H1 (cell line): Measurements from ENCODE around the gene TP73. TPM values are rescaled to one million over a fixed set of nuclear protein-coding genes. Genes with fewer than 3 reads are reported as not detected.

Source experiments
- BCL11A ChIP-seq, 2 experiments: IDR thresholded peaks; one replicate each; pipeline ENCODE4 v1.6.1; 2011; ENCODE audit warnings: low read depth in 2 of 2, low read length in 2 of 2, mild to moderate bottlenecking in 2 of 2
- CEBPB ChIP-seq: IDR thresholded peaks from 2 replicates; pipeline ENCODE4 v1.6.1; 2012; ENCODE audit warnings: low read depth, low read length
- KDM1A ChIP-seq: fragments of 200-600, 300-600 bp; sonication (generic); IDR thresholded peaks from 2 replicates; pipeline ENCODE4 v1.7.1; 2016; ENCODE audit warnings: mild to moderate bottlenecking, low read length, borderline replicate concordance
- MAX ChIP-seq: IDR thresholded peaks from 2 replicates; pipeline ENCODE4 v1.6.1; 2012; ENCODE audit warnings: inconsistent platforms
- SP1 ChIP-seq: IDR thresholded peaks from 2 replicates; pipeline ENCODE4 v1.6.1; 2011; ENCODE audit warnings: low read depth, low read length
- TCF12 ChIP-seq: IDR thresholded peaks from 2 replicates; pipeline ENCODE4 v1.6.1; 2011; ENCODE audit warnings: low read depth, mild to moderate bottlenecking, low read length
- polyA plus RNA-seq, 7 experiments: library from polyadenylated mRNA; depleted of rRNA in 3 of 7; stranded (reverse) in 5 of 7; unstranded in 2 of 7; fragments of >200 nt in 5 of 7; fragments of 200-250 nt in 2 of 7; gene quantifications; 1 replicate in 5 of 7; 2 replicates in 1 of 7; 4 replicates in 1 of 7; pipeline versions ENCODE4 v1.2.1 to v1.2.3, GENCODE V29; 2011 to 2013; ENCODE audit warnings: missing spikeins in 2 of 7, mixed read lengths in 2 of 7
- total RNA-seq: library from RNA; stranded (reverse); fragmentation: NEBNext Ultra II Directional; extraction: Animal tissue kit (Norgen Biotek cat#: 25700); gene quantifications from 2 replicates; pipeline ENCODE4 v1.2.1, GENCODE V29; 2021

The TP73 gene
- total and polyA plus RNA-seq, 2 of the 8 experiments (the other 6 are each of a cell fraction or from before 2014, with no cell fraction given) = 2.6 to 3.1 TPM

GRCh38 chr1:3632298-3632697 is 20.0 kb upstream of the TP73 start (continued):
- TF ChIP-seq CEBPB (no peak), KDM1A (no peak), MAX (no peak), BCL11A (IDR thresholded peaks at IDR 0.05; ENCODE audit: low read depth in 2 of 2, low read length in 2 of 2) (no peak), TCF12 (no peak), SP1 (no peak)
